Measurements from ENCODE around the gene TF.

DNA sequence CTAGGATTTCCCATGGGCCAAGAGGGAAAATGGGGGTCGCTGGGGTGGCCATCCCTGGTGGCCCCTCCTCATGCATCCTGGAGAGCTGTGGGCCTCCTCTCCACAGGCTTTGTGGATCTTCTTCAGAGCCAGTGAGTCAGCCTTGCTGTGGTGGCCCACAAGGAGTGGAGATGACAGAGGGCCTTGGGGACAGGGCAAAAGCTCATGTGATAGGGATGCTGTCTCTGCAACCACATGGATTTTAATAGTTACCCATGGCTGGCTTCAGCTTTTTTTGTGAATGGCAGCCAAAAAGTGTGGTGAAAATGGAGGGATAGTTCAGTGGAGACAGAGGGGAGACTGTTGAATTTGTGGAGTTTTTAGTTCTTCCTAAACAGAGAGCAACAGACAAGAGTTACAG is 1.2 kb downstream of the TF start:
- TF ChIP-seq YY1 (IDR thresholded peaks at IDR 0.05; ENCODE audit: insufficient read depth, insufficient read length) (no peak), SUZ12 (IDR thresholded peaks at IDR 0.05; ENCODE audit: extremely low read depth, insufficient read depth, insufficient read length) (no peak), ZNF274 (IDR thresholded peaks at IDR 0.05; ENCODE audit: low read depth, low read length) (no peak)
